ENCODE results near the gene SLC25A33. TPM values are rescaled to one million over a fixed set of nuclear protein-coding genes. Genes with fewer than 3 reads are reported as not detected.

The SLC25A33 gene
- total RNA-seq, 1 experiment from 2014 or later: 9.4 TPM

DNA sequence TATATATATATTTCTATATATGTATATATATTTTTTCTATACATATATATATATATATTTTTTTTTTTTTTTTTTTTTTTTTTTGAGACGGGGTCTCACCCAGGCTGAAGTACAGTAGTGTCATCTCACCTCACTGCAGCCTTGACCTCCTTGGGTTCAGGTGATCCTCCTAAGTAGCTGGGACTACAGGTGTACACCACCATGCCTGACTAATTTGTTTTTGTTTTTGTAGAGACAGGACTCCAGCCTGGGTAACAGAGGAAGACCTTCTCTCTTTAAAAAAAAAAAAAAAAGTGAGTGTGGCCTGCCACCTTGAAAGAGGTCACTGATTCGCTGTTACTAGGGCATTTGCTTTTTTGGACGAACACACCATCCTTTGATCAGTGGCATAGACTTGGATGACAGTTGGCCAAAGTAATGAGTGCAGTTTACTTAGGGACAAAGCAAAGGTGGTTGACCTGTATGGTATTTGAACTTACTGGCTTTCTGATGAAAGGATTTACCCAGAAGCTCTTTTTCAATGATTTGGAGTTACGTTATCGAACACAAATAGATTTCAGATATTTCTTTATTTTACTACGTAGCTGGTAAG is 10.8 kb downstream of the SLC25A33 start:
- Histone ChIP-seq H3K27ac (ENCODE audit: insufficient read length, low read depth, low read length) (no peak overlapping the region), H4K20me1 (ENCODE audit: control insufficient read depth, insufficient read depth, insufficient read length) (no peaks in the 10 kb centered on the region), H3K27me3 (ENCODE audit: insufficient read depth, low read length) (no peaks in the 10 kb centered on the region), H2AFZ (ENCODE audit: low read length) (no peak overlapping the region), H3K4me2 (ENCODE audit: insufficient read depth, insufficient read length, low read length) (no peak overlapping the region), H2AK5ac (ENCODE audit: insufficient read length, low read length) (no peak overlapping the region), H3K79me2 (ENCODE audit: insufficient read depth, low read length) (peaks cover 25% of the 10 kb centered on the region; the same call in 1 of the 2 replicates), H3K23me2 (ENCODE audit: insufficient read length, low read depth, low read length, poor library complexity, severe bottlenecking) (no peaks in the 10 kb centered on the region), H3K79me1 (ENCODE audit: insufficient read depth, low read depth, low read length, poor library complexity, severe bottlenecking) (peaks cover 2% of the 10 kb centered on the region), H3K4ac (ENCODE audit: low read depth, low read length) (no peak overlapping the region), H3K4me1 (ENCODE audit: insufficient read depth, low read length) (no peaks in the 10 kb centered on the region), H4K5ac (ENCODE audit: insufficient read length, low read depth, low read length) (no peak overlapping the region), H3K56ac (ENCODE audit: insufficient read length, low read depth, low read length) (no peak overlapping the region), H3K9me3 (ENCODE audit: control insufficient read depth, low read depth, low read length) (no peaks in the 10 kb centered on the region), H2BK120ac (ENCODE audit: low read depth, low read length, poor library complexity, severe bottlenecking) (no peak overlapping the region), H3T11ph (ENCODE audit: low read length) (no peak overlapping the region), H3K14ac (ENCODE audit: insufficient read depth, low read length) (no peak overlapping the region), H2BK12ac (ENCODE audit: insufficient read length, low read depth, low read length) (no peak overlapping the region), H3K9ac (ENCODE audit: extremely low read depth, insufficient read length, low read length) (no peak overlapping the region), H2BK15ac (ENCODE audit: low read depth, low read length) (no peak overlapping the region), H3K18ac (ENCODE audit: insufficient read length, low read depth, low read length) (no peak overlapping the region), H3K23ac (ENCODE audit: insufficient read length, low read depth, low read length) (no peak overlapping the region), H4K91ac (ENCODE audit: insufficient read length, low read depth, low read length) (no peak overlapping the region), H4K8ac (replicated peaks; ENCODE audit: insufficient read length, low read depth, low read length) (no peak overlapping the region), H2BK5ac (ENCODE audit: insufficient read length, low read length) (no peak overlapping the region), H2BK20ac (ENCODE audit: low read depth, low read length, poor library complexity, severe bottlenecking) (no peak overlapping the region)
- H3K27ac Mint-ChIP-seq: no peak overlapping the region
- H3K4me3 Mint-ChIP-seq: no peak overlapping the region
- TF ChIP-seq, protein P1, sequence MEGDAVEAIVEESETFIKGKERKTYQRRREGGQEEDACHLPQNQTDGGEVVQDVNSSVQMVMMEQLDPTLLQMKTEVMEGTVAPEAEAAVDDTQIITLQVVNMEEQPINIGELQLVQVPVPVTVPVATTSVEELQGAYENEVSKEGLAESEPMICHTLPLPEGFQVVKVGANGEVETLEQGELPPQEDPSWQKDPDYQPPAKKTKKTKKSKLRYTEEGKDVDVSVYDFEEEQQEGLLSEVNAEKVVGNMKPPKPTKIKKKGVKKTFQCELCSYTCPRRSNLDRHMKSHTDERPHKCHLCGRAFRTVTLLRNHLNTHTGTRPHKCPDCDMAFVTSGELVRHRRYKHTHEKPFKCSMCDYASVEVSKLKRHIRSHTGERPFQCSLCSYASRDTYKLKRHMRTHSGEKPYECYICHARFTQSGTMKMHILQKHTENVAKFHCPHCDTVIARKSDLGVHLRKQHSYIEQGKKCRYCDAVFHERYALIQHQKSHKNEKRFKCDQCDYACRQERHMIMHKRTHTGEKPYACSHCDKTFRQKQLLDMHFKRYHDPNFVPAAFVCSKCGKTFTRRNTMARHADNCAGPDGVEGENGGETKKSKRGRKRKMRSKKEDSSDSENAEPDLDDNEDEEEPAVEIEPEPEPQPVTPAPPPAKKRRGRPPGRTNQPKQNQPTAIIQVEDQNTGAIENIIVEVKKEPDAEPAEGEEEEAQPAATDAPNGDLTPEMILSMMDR (conservative IDR thresholded peaks at IDR 0.05): no peak
- H3K36me3 Mint-ChIP-seq (ENCODE audit: insufficient read depth in 1 of 3, low read depth in 3 of 3): peaks cover 8 to 15% (median 12%) of the 10 kb centered on the region in 3 experiments; a peak in 6 of 7 replicates
- peaks cover 5% of the 10 kb centered on the region for H3K27me3 Mint-ChIP-seq (ENCODE audit: low read depth)
- H3K9me3 Mint-ChIP-seq: no peaks in the 10 kb centered on the region
- peaks cover 0 to 7% of the 10 kb centered on the region in 2 experiments; a peak in 1 of 4 replicates for H3K4me1 Mint-ChIP-seq
- DNase-seq: no peak
- no CpG with 5 or more reads among the region's 6 CpGs for WGBS (ENCODE audit: extremely low coverage, insufficient read length, low lambda C conversion rate)

Measured in H9 (cell line).